ENCODE measurements around the gene TINCR.

TINCR gene

GRCh38 chr19:5593343-5594255 is 25.8 kb upstream of the TINCR start:
- Mint-ChIP-seq H3K4me1 (peaks cover 13% of the 10 kb centered on the region), H3K27ac (peak overlapping the region; percentile 50), H3K9me3 (no peaks in the 10 kb centered on the region), H3K4me3 (no peak overlapping the region), H3K36me3 (peaks cover 100% of the 10 kb centered on the region)
- DNase-seq (ENCODE audit: low spot score in 2 of 2) (no peak), ATAC-seq (no peak)

- peak overlapping the region; percentile 50 for H3K27ac Mint-ChIP-seq
- DNase-seq (ENCODE audit: low spot score in 2 of 2) (no peak), ATAC-seq (no peak)
- peaks cover 13% of the 10 kb centered on the region for H3K4me1 Mint-ChIP-seq
- H3K36me3 Mint-ChIP-seq = peaks cover 100% of the 10 kb centered on the region
- H3K9me3 Mint-ChIP-seq = no peaks in the 10 kb centered on the region
- H3K4me3 Mint-ChIP-seq = no peak overlapping the region
Measured at GRCh38 chr19:5592531-5593342, 25.0 kb upstream of the TINCR start.

DNA sequence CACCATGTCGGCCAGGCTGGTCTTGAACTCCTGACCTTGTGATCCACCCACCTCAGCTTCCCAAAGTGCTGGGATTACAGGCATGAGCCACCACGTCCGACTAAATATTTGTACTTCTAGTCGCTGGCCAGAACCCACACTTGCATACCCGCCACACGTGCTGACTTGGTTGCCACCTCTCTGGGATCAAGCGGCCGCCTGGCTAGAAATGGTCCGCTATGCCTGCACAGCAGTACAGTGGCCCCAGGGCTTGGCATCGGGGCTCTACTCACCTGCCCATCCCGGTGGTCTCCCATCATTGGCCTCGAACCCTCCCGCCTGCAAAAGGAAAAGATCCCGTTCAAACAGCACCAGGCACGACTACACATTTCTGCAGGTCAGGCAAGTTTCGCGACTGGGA is 23.7 kb upstream of the TINCR start:
- ATAC-seq (no peak), DNase-seq (ENCODE audit: low spot score in 2 of 2) (no peak)
- no peaks in the 10 kb centered on the region for H3K9me3 Mint-ChIP-seq
- H3K4me3 Mint-ChIP-seq = no peak overlapping the region
- H3K27ac Mint-ChIP-seq = no peak overlapping the region
- peaks cover 100% of the 10 kb centered on the region for H3K36me3 Mint-ChIP-seq
- peaks cover 13% of the 10 kb centered on the region for H3K4me1 Mint-ChIP-seq

GRCh38 chr19:5590865-5591154 is 23.1 kb upstream of the TINCR start:
- Mint-ChIP-seq H3K9me3 (no peaks in the 10 kb centered on the region), H3K27ac (peak overlapping the region; percentile 23), H3K36me3 (peaks cover 99% of the 10 kb centered on the region), H3K4me1 (peaks cover 19% of the 10 kb centered on the region), H3K4me3 (no peak overlapping the region)
- ATAC-seq = no peak
- no peak for DNase-seq (ENCODE audit: low spot score in 2 of 2)

- Mint-ChIP-seq H3K4me3 (no peak overlapping the region), H3K9me3 (no peaks in the 10 kb centered on the region)
- ATAC-seq = no peak
Measured at GRCh38 chr19:5590151-5590864, 22.6 kb upstream of the TINCR start.

DNA sequence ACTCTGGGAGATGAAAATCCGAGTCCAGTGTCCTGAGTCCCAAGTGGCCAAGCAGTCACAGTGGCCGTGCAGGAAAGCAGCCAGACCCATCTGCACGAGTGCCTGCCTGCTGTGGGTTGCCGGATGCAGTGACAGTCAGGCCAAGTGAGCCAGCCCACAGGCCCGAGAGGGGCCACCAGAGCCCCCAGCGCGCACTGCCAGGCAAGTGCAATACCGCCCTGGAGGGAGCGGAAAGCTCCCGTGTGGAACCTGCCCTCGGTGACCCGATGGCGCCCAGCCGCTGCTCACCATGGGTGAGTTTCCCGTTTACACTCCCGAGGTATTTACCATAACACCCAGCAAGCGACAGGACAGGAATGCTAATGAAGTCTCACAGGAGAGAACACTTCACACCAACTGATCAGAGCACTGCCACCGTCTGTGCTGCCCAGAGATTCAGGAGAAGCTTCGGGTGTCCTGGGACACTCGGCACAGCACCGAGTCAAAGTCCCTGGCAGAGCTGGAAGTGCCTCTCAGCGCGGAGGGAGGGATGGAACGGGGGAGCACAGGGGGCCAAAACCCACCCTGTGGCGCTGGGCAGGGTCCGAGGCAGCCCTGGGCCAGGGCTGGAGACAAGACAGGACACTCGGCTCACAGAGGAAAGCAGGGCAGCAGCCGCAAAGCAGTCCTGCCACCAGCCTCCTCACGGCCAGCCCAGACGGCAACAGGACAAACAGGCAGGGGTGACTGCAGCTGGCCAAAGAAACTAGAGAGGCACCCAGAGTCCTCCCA is 21.3 kb upstream of the TINCR start:
- ATAC-seq (no peak), DNase-seq (ENCODE audit: low spot score in 2 of 2) (no peak)
- H3K36me3 Mint-ChIP-seq = peaks cover 85% of the 10 kb centered on the region
- no peaks in the 10 kb centered on the region for H3K9me3 Mint-ChIP-seq
- no peak overlapping the region for H3K4me3 Mint-ChIP-seq
- H3K27ac Mint-ChIP-seq = peak overlapping the region; percentile 83
- peaks cover 20% of the 10 kb centered on the region for H3K4me1 Mint-ChIP-seq

More at GRCh38 chr19:5590151-5590864, 22.6 kb upstream of the TINCR start:
- DNase-seq (ENCODE audit: low spot score in 2 of 2) = no peak
- Mint-ChIP-seq H3K27ac (peak overlapping the region; percentile 23), H3K36me3 (peaks cover 97% of the 10 kb centered on the region), H3K4me1 (peaks cover 21% of the 10 kb centered on the region)

- H3K36me3 Mint-ChIP-seq = peaks cover 78% of the 10 kb centered on the region
- no peaks in the 10 kb centered on the region for H3K9me3 Mint-ChIP-seq
- DNase-seq (ENCODE audit: low spot score in 2 of 2) (no peak), ATAC-seq (no peak)
- no peak overlapping the region for H3K4me3 Mint-ChIP-seq
- peaks cover 20% of the 10 kb centered on the region for H3K4me1 Mint-ChIP-seq
- H3K27ac Mint-ChIP-seq = peak overlapping the region; percentile 71
Measured at GRCh38 chr19:5588441-5588840, 20.7 kb upstream of the TINCR start.

DNA sequence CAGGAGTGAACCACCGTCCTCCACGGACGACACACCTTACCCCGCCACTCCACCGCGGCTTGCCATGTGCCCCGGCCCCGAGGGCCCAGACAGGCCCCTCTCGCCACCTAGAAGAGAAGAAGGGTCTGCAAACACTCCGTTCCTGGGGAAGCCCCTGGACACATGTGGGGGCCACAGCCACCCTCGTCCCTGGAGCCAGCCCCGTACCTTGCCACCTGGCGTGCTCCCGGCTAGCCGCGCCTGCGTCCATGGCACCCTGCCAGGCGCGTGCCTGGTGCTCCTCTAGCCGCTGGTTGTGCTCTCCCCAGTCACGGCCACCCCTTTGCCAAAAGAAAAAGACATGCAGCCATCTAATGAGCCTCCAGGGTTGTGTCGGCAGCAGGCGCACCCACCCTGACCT is 19.9 kb upstream of the TINCR start:
- H3K36me3 Mint-ChIP-seq = peaks cover 71% of the 10 kb centered on the region
- H3K4me3 Mint-ChIP-seq = no peak overlapping the region
- H3K27ac Mint-ChIP-seq = peak overlapping the region; percentile 71
- ATAC-seq (no peak), DNase-seq (ENCODE audit: low spot score in 2 of 2) (no peak)
- H3K4me1 Mint-ChIP-seq = peaks cover 20% of the 10 kb centered on the region
- H3K9me3 Mint-ChIP-seq = no peaks in the 10 kb centered on the region

- no peaks in the 10 kb centered on the region for H3K9me3 Mint-ChIP-seq
- peak overlapping the region; percentile 66 for H3K4me3 Mint-ChIP-seq
- DNase-seq (ENCODE audit: low spot score in 2 of 2) = no peak
- peaks cover 20% of the 10 kb centered on the region for H3K4me1 Mint-ChIP-seq
- H3K27ac Mint-ChIP-seq = peak overlapping the region; percentile 92
- H3K36me3 Mint-ChIP-seq = peaks cover 69% of the 10 kb centered on the region
- no peak for ATAC-seq
Measured at GRCh38 chr19:5587071-5587455, 19.3 kb upstream of the TINCR start.

DNA sequence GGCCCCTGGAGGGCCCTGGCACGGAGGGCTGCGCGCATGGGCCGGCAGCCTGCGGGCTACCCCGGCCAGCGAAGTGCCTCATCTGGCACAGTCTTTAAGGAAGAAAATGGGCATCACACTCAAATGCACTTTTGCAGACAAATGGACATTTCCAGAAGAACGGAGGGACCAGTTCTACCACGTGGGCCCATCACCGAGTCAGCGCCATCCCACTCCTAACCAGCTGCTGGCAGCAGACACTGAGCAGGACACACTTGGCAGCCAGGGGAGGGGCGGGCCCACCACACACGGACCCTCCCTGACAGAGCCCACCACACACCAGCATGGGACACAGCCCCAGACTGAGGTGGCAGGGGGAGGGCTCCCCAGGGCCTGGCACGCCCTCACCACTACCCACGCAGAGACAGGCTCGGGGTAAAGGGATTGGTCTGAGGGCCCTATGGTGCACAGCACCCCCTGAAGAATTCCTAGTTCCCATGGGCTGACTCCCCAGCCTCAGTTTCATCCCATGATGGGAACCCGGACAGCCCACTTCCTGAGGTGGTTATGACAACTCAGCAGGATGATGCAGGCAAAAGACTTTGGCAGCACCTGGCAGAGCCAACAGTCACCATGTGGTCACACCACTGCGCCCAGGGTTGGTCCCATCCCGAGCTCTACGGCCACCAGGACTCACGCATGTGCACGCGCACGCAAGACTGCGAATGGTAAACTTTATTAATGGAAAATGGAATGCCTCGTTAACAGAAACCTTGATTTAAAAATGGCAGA is 18.7 kb upstream of the TINCR start:
- H3K27ac Mint-ChIP-seq = peak overlapping the region; percentile 92
- H3K4me3 Mint-ChIP-seq = peak overlapping the region; percentile 66

GRCh38 chr19:5585461-5586299 is 17.9 kb upstream of the TINCR start:
- DNase-seq (ENCODE audit: low spot score in 2 of 2) (no peak), ATAC-seq (peak; percentile 72)
- Mint-ChIP-seq H3K4me3 (peak overlapping the region; percentile 66), H3K36me3 (peaks cover 60% of the 10 kb centered on the region), H3K4me1 (peaks cover 20% of the 10 kb centered on the region), H3K27ac (peak overlapping the region; percentile 92), H3K9me3 (no peaks in the 10 kb centered on the region)

More for the DNA sequence above, 18.7 kb upstream of the TINCR start:
- no peaks in the 10 kb centered on the region for H3K9me3 Mint-ChIP-seq
- peaks cover 20% of the 10 kb centered on the region for H3K4me1 Mint-ChIP-seq
- peak; percentile 44 for ATAC-seq
- DNase-seq (ENCODE audit: low spot score in 2 of 2) = no peak
- H3K36me3 Mint-ChIP-seq = peaks cover 68% of the 10 kb centered on the region

DNA sequence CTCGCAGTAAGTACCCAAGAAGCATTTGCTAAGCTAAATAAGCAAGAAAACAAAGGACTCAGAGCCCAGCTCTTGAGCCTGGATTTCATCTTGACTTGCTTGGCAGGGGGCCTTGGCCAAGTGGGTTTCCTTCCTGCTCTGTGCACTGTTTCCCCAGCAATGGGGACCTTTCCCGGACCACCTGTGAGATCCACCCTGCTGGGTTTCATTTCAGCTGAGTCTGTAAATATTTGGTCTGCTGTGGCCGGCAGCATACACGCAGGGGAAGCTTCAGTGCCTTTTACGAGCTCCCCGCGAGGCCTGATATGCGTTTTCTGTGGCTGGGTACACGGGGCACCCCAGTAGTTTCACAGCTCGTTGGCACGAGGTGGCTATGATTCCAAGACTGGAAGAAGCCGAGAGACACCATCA is 12.4 kb upstream of the TINCR start:
- Mint-ChIP-seq H3K36me3 (peaks cover 10% of the 10 kb centered on the region), H3K27ac (peak overlapping the region; percentile 27), H3K9me3 (no peaks in the 10 kb centered on the region), H3K4me3 (no peak overlapping the region), H3K4me1 (peaks cover 12% of the 10 kb centered on the region)
- DNase-seq (ENCODE audit: low spot score in 2 of 2) = no peak
- no peak for ATAC-seq

GRCh38 chr19:5579697-5580096 is 11.9 kb upstream of the TINCR start:
- peaks cover 10% of the 10 kb centered on the region for H3K4me1 Mint-ChIP-seq
- no peak overlapping the region for H3K4me3 Mint-ChIP-seq
- ATAC-seq = no peak
- H3K27ac Mint-ChIP-seq = peak overlapping the region; percentile 27
- DNase-seq (ENCODE audit: low spot score in 2 of 2) = no peak
- no peaks in the 10 kb centered on the region for H3K9me3 Mint-ChIP-seq
- H3K36me3 Mint-ChIP-seq = peaks cover 10% of the 10 kb centered on the region

Measured in stimulated activated effector memory CD8-positive, alpha-beta T cell treated with anti-CD3 and anti-CD28 coated beads, Interleukin-12 subunit alpha, Interleukin-12 subunit beta, amount 100 ng/mL, for 72 hours (primary cell).